Heart left ventricle (tissue), 16 donors: ENCODE data around the gene GPR180. TPM values are rescaled to one million over a fixed set of nuclear protein-coding genes. Genes with fewer than 3 reads are reported as not detected.

Experiments
- ATAC-seq, 4 donors: fragments of 200-7000 bp; cut with Tn5 transposase; one replicate each; pipeline ENCODE4 v1.9.1; 2020 to 2022; ENCODE audit warnings: moderate library complexity in 4 of 4, mild to moderate bottlenecking in 3 of 4, moderate number of reproducible peaks in 1 of 4
- DNase-seq, 5 donors: peaks; one replicate each; pipeline ENCODE4 v3.0.0-alpha.2; 2020
- H3K27ac ChIP-seq, 12 donors: fragments of 200-600 bp; sonication (generic) in 4 of 12; one replicate each; pipeline versions ENCODE4 v1.5.0 to v1.8.0; 2016 to 2022; ENCODE audit warnings: mild to moderate bottlenecking in 2 of 12
- H3K27me3 ChIP-seq, 9 donors: fragments of 200-600 bp; sonication (generic) in 2 of 9; one replicate each; pipeline versions ENCODE4 v1.5.1 to v1.8.0; 2016 to 2022; ENCODE audit warnings: mild to moderate bottlenecking in 3 of 9
- H3K36me3 ChIP-seq, 9 donors: fragments of 200-600 bp; sonication (generic) in 2 of 9; one replicate each; pipeline versions ENCODE4 v1.5.0 to v1.8.0; 2018 to 2022; ENCODE audit warnings: mild to moderate bottlenecking in 2 of 9
- H3K4me1 ChIP-seq, 12 donors: fragments of 200-600 bp; sonication (generic) in 4 of 12; one replicate each; pipeline versions ENCODE4 v1.5.0 to v1.8.0; 2016 to 2022; ENCODE audit warnings: mild to moderate bottlenecking in 3 of 12
- H3K4me3 ChIP-seq, 12 donors: fragments of 200-600 bp; sonication (generic) in 4 of 12; one replicate each; pipeline versions ENCODE4 v1.5.0 to v1.8.0; 2017 to 2022; ENCODE audit warnings: mild to moderate bottlenecking in 9 of 12, moderate library complexity in 4 of 12
- H3K9me3 ChIP-seq, 12 donors: fragments of 200-600 bp; sonication (generic) in 4 of 12; one replicate each; pipeline versions ENCODE4 v1.5.0 to v1.8.0; 2016 to 2022; ENCODE audit warnings: mild to moderate bottlenecking in 1 of 12
- CTCF ChIP-seq, 12 donors: fragments of 200-600 bp; sonication (generic) in 4 of 12; IDR thresholded peaks; one replicate each; pipeline versions ENCODE4 v1.5.0 to v1.8.0; 2018 to 2022; ENCODE audit warnings: antibody characterized with exemption in 12 of 12, mild to moderate bottlenecking in 5 of 12
- POLR2A ChIP-seq, 2 donors: fragments of 450-650 bp; IDR thresholded peaks; one replicate each; pipeline ENCODE4 v1.6.1; 2017; ENCODE audit warnings: antibody characterized with exemption in 2 of 2, mild to moderate bottlenecking in 2 of 2, moderate library complexity in 2 of 2
- WGBS, 4 donors: extraction: QIAGEN DNeasy Blood & Tissue Kit in 2 of 4; methylation state at CpG; one replicate each; pipeline versions ENCODE4 v1.1.5 to v1.1.7; 2013 to 2018; 5-methylcytosine and 5-hydroxymethylcytosine counted together
- intact Hi-C, 10 donors: fragments of 100-400 bp; cut with DNase I; formaldehyde crosslinking; loops; one replicate each; pipeline versions ENCODE4 v1.11.1 to v1.14.2; 2022
- polyA plus RNA-seq, 2 donors: library from polyadenylated mRNA; stranded (reverse); fragments of 200-250 nt; gene quantifications; one replicate each; pipeline ENCODE4 v1.2.3, GENCODE V29; 2013
- total RNA-seq, 9 donors: library from RNA; depleted of rRNA in 2 of 9; stranded (reverse); fragments of >200 nt in 2 of 9; fragmentation: NEBNext Ultra II Directional in 3 of 9; extraction: Animal tissue kit (Norgen Biotek cat#: 25700) in 3 of 9; gene quantifications; one replicate each; pipeline versions ENCODE4 v1.1.0 to v1.2.4, GENCODE V29; 2016 to 2023
- donor health status: ischemic (EF 13 %, LVEDD 7.1; RV severe dilation, severe dysfunction).
- donor health status: healthy with polysubstance abuse.
- donor health status: DM: no; HTN: yes; CAD: no.
- donor health status: DM: no; HTN: no; CAD: no.
- donor health status: ischemic (EF 25% LVEDD 6.9; RV normal size, moderate dysfunction).
- donor health status: ischemic (EF 25% LVEDD 5.7; RV mildly dilated, moderate dysfunction).
- donor health status: healthy.
- donor health status: DM: yes; HTN: yes; CAD: no.
- donor health status: ischemic (EF 35%, LVEDD 5.7; RV mildly dilated, moderate dysfunction).
- donor health status: nonischemic (EF 11% LVEDD 7.7; RV severe dilation, severe dysfunction).
- donor health status: DM: yes; HTN: yes; CAD: no.
- donor health status: PGD.
- donor health status: ischemic (EF 29% LVEDD 5.4; RV normal size, mild dysfunction).
- donor health status: nonischemic (EF 23%, LVEDD 6.1; RV moderate dilation, normal function).

The GPR180 gene
- total and polyA plus RNA-seq, 11 donors, result 0.99 to 6.4 (median 3.7) TPM

GRCh38 chr13:94585543-94586101 is 16.0 kb upstream of the GPR180 start:
- Histone ChIP-seq H3K4me3 (no peak overlapping the region), H3K4me1 (no peaks in the 10 kb centered on the region), H3K27ac (no peak overlapping the region), H3K9me3 (no peaks in the 10 kb centered on the region), H3K27me3 (no peaks in the 10 kb centered on the region), H3K36me3 (peaks cover 0 to 82% (median 63%) of the 10 kb centered on the region in 9 donors)
- intact Hi-C loops, result no loop called here
- TF ChIP-seq CTCF (IDR thresholded peaks at IDR 0.05) (no peak), POLR2A (IDR thresholded peaks at IDR 0.05) (no peak)
- ATAC-seq (no peak), DNase-seq (no peak)
- 97 to 98% (median 97%) methylated on average over 6 of the region's 6 CpGs for WGBS, 4 donors

- H3K4me3 ChIP-seq, result no peak overlapping the region
- H3K27me3 ChIP-seq, result no peaks in the 10 kb centered on the region
- TF ChIP-seq POLR2A (IDR thresholded peaks at IDR 0.05) (no peak), CTCF (IDR thresholded peaks at IDR 0.05) (no peak)
- H3K4me1 ChIP-seq, result no peaks in the 10 kb centered on the region
- peaks cover 0 to 82% (median 62%) of the 10 kb centered on the region in 9 donors for H3K36me3 ChIP-seq
- 93 to 94% (median 94%) methylated on average over 7 of the region's 7 CpGs for WGBS, 4 donors
- H3K27ac ChIP-seq, result no peak overlapping the region
- no peaks in the 10 kb centered on the region for H3K9me3 ChIP-seq
- no peak for ATAC-seq
- intact Hi-C loops, result no loop called here
- DNase-seq, result no peak
Observed at GRCh38 chr13:94586371-94586770, 15.3 kb upstream of the GPR180 start.

GRCh38 chr13:94588541-94588940 is 13.1 kb upstream of the GPR180 start:
- Histone ChIP-seq H3K4me3 (no peak overlapping the region), H3K4me1 (peaks cover 0 to 5% (median 0%) of the 10 kb centered on the region in 12 donors), H3K27ac (no peak overlapping the region), H3K9me3 (no peaks in the 10 kb centered on the region), H3K36me3 (peaks cover 0 to 80% (median 57%) of the 10 kb centered on the region in 9 donors), H3K27me3 (no peaks in the 10 kb centered on the region)
- TF ChIP-seq CTCF (IDR thresholded peaks at IDR 0.05) (no peak), POLR2A (IDR thresholded peaks at IDR 0.05) (no peak)
- ATAC-seq (no peak), DNase-seq (no peak)
- 79 to 87% (median 83%) methylated on average over 4 of the region's 4 CpGs for WGBS, 4 donors
- intact Hi-C loops, result no loop called here

- Histone ChIP-seq H3K4me3 (no peak overlapping the region), H3K9me3 (no peaks in the 10 kb centered on the region), H3K36me3 (peaks cover 0 to 66% (median 43%) of the 10 kb centered on the region in 9 donors), H3K27me3 (no peaks in the 10 kb centered on the region), H3K27ac (no peak overlapping the region), H3K4me1 (peaks cover 0 to 24% (median 14%) of the 10 kb centered on the region in 12 donors)
- intact Hi-C loops, result no loop called here
- TF ChIP-seq CTCF (IDR thresholded peaks at IDR 0.05) (no peak), POLR2A (IDR thresholded peaks at IDR 0.05) (no peak)
- 96 to 99% (median 98%) methylated on average over 3 of the region's 3 CpGs for WGBS, 4 donors
- DNase-seq, result no peak
- ATAC-seq, result no peak
Observed at GRCh38 chr13:94590744-94591143, 10.9 kb upstream of the GPR180 start.
